ENCODE measurements around the gene TCF7.
A peak's percentile ranks its signal among the peaks of the same experiment; 100 is the strongest.

TCF7 gene

DNA sequence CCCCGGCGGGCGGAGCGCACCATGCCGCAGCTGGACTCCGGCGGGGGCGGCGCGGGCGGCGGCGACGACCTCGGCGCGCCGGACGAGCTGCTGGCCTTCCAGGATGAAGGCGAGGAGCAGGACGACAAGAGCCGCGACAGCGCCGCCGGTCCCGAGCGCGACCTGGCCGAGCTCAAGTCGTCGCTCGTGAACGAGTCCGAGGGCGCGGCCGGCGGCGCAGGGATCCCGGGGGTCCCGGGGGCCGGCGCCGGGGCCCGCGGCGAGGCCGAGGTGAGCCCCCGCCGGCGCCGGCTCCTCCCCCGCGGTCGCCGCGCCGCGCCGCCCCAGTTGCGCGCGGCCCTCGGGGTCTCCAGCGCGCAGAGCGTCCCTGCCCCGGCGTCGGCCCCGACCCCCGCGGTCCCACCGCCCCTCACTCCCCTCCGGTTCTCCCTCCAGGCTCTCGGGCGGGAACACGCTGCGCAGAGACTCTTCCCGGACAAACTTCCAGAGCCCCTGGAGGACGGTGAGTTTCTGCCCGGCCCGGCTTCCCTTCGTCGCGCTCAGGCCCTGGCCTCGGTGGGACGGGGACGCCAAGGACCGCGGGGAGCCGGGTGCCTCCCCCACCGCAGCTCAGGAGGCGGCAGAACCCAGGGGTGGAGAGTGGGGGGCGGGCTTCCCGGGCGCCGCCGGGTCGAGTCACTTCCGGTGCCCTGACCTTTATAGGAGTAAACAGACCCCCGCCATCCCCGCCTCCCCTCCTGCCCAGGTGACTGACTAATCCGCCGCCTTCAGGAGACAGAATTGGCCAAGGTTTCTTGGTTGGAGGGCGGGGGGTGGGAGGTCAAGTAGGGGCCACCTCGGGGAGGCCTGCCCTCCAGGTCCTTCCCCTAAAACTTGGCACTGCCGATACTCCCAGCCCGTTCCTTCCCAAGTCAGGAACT lies 665 bp downstream of the TCF7 start:
- DNase-seq = peak; percentile 67 to 82

DNA sequence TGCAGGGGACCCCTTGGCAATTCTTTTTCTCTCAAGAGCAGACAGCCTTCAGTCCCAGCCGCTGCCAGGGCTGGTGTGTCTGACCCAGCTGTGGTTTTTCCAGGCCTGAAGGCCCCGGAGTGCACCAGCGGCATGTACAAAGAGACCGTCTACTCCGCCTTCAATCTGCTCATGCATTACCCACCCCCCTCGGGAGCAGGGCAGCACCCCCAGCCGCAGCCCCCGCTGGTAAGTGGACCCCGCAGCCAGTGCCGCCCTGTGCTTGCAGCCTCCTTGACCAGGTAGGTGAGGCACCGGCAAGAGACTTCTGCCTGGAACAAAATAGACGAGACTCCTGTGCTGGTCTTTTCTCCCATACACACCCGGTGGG lies 1.3 kb downstream of the TCF7 start:
- no peak for DNase-seq

DNA sequence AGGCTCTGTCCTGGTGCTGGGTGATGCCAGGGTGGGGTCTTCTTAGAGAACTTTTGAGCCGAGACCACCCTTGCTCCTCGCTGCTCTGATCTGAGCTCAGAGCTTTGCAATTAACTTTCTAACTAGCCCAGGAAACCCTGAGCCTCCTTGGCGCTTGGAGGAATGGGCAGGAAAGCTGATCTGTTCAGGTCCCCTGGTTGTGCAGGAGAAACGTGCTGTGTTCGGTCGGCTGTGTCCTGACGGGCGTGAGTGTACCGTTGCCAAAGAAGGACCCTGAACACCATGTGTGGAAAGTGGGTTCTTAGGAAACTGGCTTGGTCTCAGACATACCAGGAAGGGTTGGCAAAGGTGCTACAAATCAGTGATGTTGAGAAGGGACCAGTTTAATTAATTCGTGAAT lies 1.8 kb downstream of the TCF7 start:
- DNase-seq = no peak

DNA sequence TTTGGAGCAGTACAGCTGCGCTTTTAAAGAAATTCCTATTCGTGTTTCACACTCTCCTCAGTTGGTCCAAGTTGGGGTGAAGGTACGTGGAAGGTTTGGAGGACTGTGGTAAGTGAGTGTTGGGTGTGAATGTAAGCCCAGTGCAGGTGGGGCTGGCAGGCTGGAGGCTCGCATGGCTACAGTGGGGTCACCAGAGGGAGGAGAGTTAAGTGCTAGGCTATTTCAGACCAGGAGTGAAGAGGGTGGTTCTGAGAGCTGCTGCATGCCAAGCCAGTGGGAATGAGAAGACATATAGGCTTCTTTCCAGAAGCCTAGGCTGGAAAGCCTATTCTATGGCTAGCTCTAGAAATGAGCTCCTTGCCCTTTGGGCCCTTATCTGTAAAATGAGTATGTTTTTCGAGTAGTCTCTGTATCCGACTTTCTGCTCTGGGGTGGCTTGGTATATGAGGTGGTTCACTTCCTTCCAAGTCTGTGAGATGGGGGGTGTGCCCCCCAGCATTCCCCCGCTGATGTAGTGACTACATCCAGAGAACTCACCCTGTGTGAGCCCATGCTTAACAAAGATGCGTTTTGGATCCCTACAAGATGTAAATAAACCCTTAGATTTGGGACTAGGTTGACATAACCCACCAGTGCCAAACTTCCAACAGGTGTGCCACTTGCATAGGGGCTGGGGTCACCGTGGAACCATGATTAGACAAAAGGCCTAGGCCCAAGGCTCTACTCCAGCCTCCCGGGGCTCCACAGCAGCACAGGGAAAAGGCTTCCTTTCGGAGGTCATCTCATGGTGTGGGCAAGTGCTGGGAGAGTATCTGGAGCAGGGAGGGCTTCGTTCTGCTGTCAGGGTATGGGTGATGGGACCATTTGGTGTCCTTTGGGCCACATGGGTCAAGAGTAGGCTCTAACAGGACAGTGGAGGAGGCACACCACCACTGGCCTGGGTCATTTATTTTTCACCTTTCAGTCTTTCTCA lies 2.6 kb downstream of the TCF7 start:
- DNase-seq = no peak

DNA sequence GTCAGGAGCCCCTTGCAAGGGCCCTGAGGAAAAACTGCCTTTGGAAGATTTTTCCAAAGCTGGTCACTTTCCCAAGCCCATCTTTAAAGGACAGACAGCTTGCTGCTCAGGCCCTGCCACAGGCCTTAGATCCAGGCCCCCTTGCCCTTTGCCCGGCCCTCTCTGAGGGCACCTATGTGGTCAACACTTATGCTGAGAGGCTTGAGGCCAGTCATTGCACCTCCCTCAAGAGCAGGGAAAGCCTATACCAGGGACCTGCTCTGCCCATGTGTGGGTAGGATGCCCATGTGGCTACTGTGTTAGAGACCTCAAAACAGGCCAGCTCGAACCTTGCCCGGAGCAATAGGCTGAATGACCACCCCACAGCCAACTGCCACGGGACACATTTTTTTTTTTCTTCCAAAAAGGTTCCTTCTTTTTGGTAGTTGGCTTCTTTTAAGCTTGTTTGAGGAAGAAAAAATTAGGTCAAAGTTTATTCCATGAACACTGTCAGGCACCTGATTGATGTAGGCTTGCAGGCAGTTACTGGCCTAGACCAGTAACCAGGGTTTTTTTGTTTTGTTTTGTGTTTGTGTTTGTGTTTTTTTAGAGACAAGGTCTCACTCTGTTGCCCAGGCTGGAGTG lies 3.8 kb downstream of the TCF7 start:
- DNase-seq = no peak

DNA sequence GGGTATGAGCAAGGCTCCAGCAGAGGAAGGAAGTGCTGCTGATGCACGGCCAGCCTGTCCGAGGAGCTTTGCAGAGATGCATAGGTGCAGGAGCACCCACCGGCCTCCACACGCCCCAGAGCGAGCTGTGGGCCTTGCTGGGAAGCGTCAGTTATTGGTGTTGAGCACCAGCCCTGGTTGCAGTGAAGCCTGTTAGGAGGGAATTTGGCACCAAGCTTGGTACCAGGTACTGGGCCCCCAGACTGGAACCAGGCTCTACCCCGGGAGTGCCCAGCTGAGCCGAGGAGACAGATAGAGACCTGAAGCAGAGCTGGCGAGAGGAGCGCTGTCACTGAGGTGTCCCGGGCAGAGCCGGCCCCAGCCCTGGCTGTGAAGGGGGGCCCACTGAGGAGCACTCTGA lies 5.2 kb downstream of the TCF7 start:
- no peak for DNase-seq

DNA sequence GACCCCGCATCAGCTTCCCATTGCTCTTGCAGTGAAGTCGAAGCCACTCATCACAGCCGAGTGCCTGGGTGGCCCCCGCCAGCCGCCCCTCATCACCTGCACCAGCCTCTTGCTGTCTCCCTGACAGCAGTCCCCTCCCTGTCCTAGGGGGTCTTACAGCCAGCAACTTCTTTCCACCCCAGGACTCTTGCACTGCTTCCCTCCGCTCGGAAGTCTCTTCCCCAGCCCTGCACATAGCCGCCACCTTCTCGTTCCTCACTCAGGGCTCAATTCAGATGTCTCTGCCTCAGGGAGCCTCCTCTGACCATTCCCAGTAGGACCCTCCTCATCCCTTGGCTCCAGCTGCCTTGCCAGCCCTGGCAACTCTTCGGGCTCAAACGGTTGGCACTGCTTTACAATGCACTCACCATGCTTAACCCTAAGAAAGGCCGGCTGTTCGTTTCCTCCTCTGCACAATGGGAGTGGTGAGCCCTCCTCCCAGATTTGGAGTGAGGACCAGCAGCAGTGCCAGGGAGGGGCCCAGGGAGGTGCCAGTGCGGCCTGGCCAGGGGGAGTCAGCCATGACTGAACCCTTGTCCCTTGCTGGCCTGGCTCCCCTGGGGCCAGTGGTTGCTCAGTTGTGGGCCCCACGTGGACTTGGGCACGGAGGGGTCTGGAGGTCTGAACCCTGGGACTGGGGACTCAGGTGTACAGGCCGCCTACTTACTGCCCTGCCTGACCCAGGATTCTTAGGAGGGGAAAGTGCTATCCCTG lies 6.1 kb downstream of the TCF7 start:
- DNase-seq = no peak

DNA sequence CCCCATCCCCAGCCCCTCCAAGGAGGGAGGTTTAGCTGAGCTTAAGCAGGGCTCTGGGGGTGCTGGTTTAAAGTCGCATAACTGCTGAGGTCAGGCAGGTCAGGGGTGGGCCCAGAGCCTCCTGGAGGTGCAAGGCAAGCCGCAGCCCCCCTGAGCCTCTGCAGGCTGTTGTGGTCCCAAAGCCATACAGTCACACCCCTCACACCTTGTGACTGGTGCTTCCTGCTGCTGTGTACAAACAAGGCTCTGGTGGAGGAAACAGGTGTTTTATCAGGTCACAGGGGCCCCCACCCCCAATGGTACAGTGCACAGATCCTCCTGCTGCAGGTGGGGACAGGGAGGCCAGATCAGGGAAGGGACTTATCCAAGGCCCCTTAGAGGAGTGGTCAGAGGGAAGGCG lies 8.0 kb downstream of the TCF7 start:
- DNase-seq = peak; percentile 42 to 70

DNA sequence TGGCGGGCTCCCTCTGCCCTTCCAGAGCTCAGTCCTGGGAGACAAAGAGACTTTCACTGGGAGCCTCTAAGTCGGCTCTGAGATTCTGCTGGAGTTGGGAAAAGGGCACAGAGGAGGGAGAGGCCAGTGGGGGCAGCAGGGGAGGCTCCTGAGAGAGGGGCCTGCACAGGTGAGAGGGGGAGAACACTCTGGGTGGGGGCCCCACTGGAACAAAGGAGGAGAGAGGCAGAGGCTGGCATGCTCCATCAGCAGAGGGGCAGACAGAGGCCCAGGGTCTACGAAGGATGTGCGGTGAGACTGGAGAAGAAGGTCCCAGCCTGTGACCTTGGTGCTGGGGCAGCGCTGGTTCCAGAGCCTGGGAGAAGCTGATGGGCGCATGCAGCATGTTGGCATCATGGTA lies 8.9 kb downstream of the TCF7 start:
- DNase-seq = no peak

DNA sequence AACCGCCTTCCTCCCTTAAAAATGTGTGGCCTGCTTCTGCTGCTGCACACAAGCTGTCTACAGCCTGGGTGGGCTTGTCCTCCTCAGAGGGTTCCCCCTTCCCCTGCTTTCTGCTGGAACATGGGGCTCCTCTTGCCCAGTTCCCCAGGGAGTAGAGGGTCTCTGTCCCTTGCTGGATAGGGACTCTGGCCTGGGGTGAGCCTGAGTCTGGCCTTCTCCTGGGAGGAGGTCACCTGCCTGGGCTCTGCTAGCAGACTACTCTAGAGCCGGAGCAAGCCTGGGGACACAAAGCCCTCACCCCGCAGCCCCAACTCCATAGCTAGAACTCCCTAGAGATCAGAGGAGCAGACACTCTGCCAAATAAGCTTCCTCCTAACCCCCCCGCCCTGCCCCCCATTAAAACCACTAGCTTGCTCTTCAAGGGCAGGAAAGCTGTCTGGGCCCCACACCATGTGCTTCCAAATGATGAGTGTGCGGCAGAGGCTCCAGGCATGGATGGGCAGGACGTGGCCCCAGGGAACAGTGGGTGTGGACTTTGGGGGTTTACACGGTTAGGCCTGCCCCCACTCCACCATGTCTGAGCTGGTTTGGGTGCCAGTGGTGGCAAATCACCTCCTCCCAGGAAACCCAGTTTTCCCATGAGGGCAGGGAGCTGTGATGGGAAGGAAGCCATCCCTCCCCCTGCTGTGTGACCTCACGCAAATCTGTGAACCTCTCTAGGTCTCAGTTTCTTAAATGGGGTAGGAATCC lies 10.0 kb downstream of the TCF7 start:
- peak in 1 of 2 donors; percentile 52 for DNase-seq

DNA sequence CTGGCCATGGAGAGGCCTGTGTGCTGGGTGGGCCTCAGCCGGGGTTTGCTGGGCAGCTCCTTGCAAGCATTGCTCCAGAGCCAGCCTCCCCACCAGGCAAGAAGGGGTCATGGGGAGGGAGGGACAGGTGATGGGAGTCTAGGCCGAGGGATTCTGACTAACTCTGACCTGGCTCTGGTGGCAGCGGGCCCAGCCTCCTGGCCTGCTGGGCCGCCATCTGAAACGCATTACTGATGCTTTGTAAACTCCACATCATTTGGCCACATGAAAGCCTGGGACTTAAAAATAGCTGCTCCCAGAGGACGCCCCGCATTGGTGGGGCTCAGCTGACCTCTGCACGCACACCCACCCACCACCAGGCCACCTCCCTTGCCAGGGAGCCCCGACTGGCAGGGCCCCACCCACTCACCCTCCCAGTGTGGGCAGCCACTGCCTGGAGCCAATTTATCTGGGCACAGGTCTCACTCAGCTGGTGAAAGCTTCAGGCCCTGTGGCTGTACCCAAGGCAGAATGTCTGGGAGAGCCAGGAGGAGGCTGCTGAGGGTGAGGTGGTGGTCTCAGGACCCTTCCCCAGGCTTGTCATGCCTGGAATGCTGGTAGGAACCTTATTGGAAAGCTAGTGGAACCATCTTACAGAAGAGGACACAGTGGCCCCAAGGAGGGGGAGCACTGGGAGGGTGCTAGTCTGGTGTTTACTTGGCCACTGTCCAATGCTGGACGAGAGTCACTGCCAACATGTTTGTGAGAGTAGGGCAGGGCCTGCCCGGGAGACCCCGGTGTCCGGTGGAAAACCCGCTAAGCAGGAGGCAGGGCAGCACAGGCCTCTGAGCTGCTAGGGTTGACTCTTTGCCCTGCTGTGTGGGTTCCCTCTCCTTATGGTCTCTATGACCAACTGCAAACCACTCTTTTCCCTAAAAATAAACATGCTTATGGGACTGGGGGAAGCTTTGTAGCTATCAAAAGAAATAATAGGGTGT lies 10.8 kb downstream of the TCF7 start:
- no peak for DNase-seq

DNA sequence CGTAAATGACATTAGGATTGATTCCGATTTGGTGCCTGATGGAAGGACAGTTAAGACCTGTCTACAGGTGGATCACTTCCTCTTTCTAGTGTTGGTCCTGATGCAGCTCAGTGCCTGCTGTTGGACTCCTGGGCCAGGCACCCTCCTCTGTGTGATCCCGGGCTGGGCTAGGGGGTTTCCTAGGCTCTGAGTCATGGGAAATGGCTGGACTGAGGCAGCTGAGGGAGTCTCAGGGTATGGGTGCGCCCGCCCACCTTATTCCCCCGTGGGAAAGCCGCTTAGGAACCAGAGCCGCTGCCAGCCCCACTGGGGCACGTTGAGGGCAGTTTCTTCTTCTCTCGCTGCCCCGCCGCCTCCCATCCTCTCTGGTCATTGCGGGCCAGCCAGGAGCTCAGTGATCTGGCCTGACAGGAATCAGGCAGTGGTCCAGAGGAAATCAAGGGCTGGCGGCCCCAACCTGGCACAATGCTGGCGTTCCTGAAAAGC lies 12.9 kb downstream of the TCF7 start:
- peak in 1 of 2 donors; percentile 54 for DNase-seq

DNA sequence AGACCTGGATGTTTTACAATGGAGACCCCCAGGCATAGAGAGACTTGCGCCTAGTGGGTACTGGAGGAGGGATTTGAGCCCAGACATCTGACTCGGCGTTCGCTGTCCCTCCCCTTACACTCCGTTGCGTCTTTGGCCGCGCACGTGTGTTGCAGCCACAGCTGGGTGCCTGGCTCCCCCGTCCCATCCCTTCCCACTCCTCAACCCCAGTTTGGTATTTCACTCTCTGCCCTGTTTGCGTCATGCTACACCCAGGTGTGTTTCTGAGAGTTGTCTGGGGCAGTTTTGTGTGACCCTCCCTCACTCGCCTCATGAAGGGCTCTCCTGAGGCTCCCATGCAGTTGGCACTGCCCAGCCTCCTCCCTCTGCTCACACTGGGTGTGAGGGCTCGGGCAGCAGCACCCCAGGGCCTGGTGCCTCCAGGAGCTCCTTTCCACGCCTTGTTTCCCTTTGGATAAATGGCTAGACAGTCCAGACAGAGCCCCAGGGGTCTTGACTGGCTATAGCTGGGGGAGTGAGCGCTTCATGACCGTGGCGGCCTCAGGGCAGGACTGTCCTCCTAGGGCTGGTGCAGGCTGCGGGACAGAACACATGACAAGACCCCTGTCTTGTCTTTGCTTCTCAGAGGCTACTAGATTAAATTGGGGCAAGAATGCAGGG lies 13.6 kb downstream of the TCF7 start:
- DNase-seq = no peak

DNA sequence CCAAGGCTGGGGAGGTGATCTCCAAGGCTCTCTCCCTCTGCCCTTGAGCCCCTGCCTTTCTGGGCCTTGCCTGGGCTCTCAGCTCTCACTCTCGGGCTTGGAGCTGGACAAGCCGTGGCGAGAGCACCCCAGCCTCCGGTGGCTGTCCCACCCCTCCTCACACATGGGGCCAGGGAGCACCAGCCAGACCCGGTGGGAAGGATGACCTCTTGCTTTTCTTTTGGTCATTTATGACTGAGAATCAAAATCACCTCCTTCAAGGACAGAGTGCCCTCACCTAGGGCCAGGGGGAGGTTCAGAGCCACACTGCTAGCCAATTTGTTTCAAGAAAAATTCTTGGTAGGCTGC lies 14.1 kb downstream of the TCF7 start:
- no peak for DNase-seq

DNA sequence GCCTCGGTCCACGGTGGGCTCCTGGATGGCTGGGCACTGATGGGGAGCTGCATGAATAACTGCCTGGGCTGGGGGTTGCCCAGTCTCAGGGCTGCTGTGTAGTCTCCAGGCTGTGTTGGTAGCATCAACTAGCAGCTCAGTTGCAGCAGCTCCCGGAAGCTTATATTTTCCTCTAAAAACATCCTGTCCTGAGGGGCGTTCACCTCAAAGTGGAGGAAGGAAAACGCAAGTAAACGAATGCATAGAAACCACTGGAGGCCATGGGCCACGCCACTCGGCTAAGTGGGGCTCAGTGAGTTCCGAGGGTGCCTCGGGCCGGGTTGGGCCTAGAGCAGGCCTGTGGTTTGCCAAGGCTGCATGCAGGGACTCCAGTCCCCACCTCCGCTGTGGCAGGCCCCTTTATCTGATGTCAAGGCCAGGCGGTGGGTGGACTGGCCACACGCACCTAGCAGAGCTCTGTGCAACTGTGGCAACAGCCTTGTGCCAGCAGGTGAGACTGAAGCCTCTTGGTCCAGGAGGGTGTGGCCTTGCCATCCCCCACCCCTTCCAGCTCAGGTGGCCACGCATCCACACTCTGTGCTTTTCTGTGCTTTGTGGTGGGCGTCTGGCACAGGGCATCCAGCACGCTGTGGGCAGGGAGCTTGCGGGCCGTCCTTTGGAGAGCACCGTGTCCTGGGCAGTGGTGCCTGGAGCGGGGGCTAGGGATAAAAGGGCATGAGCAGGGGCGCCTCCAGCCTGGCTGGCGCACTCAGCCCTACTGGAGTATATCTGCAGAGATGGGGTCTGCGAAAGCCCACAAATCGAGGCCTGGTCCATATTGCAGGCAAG lies 15.1 kb downstream of the TCF7 start:
- DNase-seq = peak in 1 of 2 donors; percentile 48

DNA sequence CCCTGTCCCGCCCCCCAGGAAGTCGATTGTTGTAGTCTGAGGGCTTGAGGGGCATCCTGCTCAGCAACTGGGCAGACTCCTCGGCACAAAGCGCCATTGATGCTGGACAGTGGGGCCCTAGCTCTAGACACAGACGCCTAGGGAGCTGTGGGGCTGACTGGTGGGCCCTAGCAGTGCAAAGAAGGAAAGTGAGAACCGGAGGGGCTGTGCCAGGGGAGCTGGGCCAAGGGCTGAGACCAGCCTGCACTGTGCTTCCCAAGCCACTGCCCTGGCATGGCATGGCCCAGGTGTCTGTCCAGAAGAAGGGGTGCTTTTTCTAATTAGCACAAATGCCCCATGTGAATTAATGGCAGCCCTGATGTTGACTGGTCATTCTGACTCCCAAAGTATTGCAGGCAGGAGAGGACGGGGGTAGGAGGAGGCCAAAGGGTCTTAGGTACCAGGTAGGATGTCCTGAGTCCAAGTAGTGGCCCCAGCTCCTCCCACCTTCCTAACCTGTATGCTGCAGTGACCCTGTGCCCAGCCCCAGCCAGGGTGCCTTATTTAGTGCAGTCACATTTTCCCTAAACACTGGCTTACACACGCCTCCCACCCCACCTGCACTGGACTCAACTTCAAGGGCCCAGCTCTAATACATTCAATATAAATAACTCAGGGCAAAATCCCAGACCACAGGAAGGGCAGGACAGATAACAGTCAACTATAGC lies 15.9 kb downstream of the TCF7 start:
- no peak for DNase-seq

DNA sequence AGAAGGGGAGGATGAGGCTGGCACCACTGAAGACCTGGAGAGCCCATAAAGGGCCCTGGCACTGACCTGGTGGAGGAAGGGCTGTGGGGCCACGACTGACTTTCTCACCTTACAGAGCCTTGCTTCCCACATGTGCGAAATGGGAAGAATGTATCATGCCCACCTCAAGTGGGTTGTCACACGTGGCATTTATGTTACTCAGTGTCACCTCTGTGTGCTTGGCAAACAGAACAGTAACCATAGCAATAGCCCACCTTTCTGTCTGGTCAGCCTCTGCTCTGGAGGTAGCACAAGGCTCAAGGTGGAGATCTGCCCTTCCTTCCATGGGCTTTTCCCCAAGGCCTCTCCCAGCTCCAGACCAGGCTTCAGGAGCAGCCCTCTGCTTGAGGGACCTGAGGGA lies 16.7 kb downstream of the TCF7 start:
- DNase-seq = no peak
